Caco-2 (cell line): Measurements from ENCODE around the gene SNX24. TPM values are rescaled to one million over a fixed set of nuclear protein-coding genes. Genes with fewer than 3 reads are reported as not detected.

ENCODE experiments used
- BruUV-seq: library from RNA; stranded (reverse); fragments of 400-500 nt; replicated peaks from 2 replicates; lab custom pipeline; 2021; lab: Mats Ljungman, UMichigan
- CTCF ChIA-PET: fragments of 300-600 bp; sonication (Branson Sonifier 250); formaldehyde crosslinking; loops from one replicate; lab custom pipeline; 2022; ENCODE audit warnings: antibody characterized with exemption; lab: Charles Lee
- POLR2A ChIA-PET: fragments of 300-600 bp; sonication (Branson Sonifier 250); formaldehyde crosslinking; loops from one replicate; lab custom pipeline; 2022; ENCODE audit warnings: antibody characterized with exemption; lab: Charles Lee
- DNase-seq, 2 experiments: peaks; one replicate each; pipeline versions ENCODE4 v3.0.0 to v3.0.0-alpha.2; 2020 to 2022
- H3K27me3 ChIP-seq: replicated peaks from 2 replicates; pipeline ENCODE4 v1.6.0; 2011; ENCODE audit warnings: low read length; ENCODE audit not compliant: control insufficient read depth, insufficient read depth
- H3K36me3 ChIP-seq: 2 replicates; pipeline ENCODE4 v1.5.1; 2011; ENCODE audit warnings: low read length; ENCODE audit not compliant: control insufficient read depth, insufficient read depth
- H3K4me1 ChIP-seq: fragments of 250-450 bp; sonication (Bioruptor Pico); 2 replicates; pipeline ENCODE4 v1.5.1; 2020; ENCODE audit warnings: mild to moderate bottlenecking
- H3K4me3 ChIP-seq: 2 replicates; pipeline ENCODE4 v1.5.1; 2011; ENCODE audit warnings: low read depth, mild to moderate bottlenecking, control low read depth, low read length
- H3K9me3 ChIP-seq: fragments of 250-450 bp; sonication (Bioruptor Pico); 2 replicates; pipeline ENCODE4 v1.5.1; 2020; ENCODE audit warnings: mild to moderate bottlenecking, moderate library complexity
- H3K27ac Mint-ChIP-seq: one replicate; pipeline ENCODE4 v1.8.0; 2022; ENCODE audit warnings: mixed read lengths; ENCODE audit not compliant: unreplicated experiment
- H3K27me3 Mint-ChIP-seq: one replicate; pipeline ENCODE4 v1.8.0; 2022; ENCODE audit warnings: mixed read lengths; ENCODE audit not compliant: insufficient read depth, unreplicated experiment
- H3K36me3 Mint-ChIP-seq: one replicate; pipeline ENCODE4 v1.8.0; 2022; ENCODE audit warnings: mild to moderate bottlenecking, mixed read lengths; ENCODE audit not compliant: insufficient read depth, unreplicated experiment
- H3K4me1 Mint-ChIP-seq: one replicate; pipeline ENCODE4 v1.8.0; 2022; ENCODE audit warnings: low read depth, mixed read lengths; ENCODE audit not compliant: unreplicated experiment
- H3K4me3 Mint-ChIP-seq: one replicate; pipeline ENCODE4 v1.8.0; 2022; ENCODE audit warnings: mild to moderate bottlenecking, moderate library complexity, mixed read lengths; ENCODE audit not compliant: unreplicated experiment
- H3K9me3 Mint-ChIP-seq: one replicate; pipeline ENCODE4 v1.8.0; 2022; ENCODE audit warnings: mixed read lengths; ENCODE audit not compliant: unreplicated experiment
- CTCF ChIP-seq, 2 experiments: fragments of 200-600 bp in 1 of 2; IDR thresholded peaks; 1 replicate in 1 of 2; 2 replicates in 1 of 2; pipeline versions ENCODE4 v1.5.1 to v1.8.0; 2011 to 2022; ENCODE audit warnings: antibody characterized with exemption in 1 of 2, control low read depth in 1 of 2, inconsistent platforms in 1 of 2, low read depth in 1 of 2, low read length in 1 of 2, mild to moderate bottlenecking in 1 of 2, moderate library complexity in 1 of 2; ENCODE audit not compliant: insufficient read depth in 1 of 2, severe bottlenecking in 1 of 2, unreplicated experiment in 1 of 2
- intact Hi-C: fragments of 100-400 bp; cut with micrococcal nuclease; formaldehyde crosslinking; loops from one replicate; pipeline ENCODE4 v1.10.0; 2022; ENCODE audit not compliant: unreplicated experiment
- total RNA-seq: library from RNA; stranded (reverse); gene quantifications from 2 replicates; pipeline ENCODE4 v1.2.3, GENCODE V29; 2022

SNX24 gene
- total RNA-seq, 1 experiment from 2014 or later = 38.4 TPM

GRCh38 chr5:122815218-122815767, 30.1 kb upstream of the SNX24 start:
- no peaks in the 10 kb centered on the region for H3K36me3 ChIP-seq
- H3K4me3 ChIP-seq = no peak overlapping the region
- no peaks in the 10 kb centered on the region for H3K27me3 Mint-ChIP-seq
- H3K9me3 Mint-ChIP-seq = no peaks in the 10 kb centered on the region
- H3K9me3 ChIP-seq = no peaks in the 10 kb centered on the region
- H3K27me3 ChIP-seq = no peaks in the 10 kb centered on the region
- no peaks in the 10 kb centered on the region for H3K4me1 ChIP-seq
- ChIA-PET POLR2A (no interaction called here), CTCF (no interaction called here)
- no peaks in the 10 kb centered on the region for H3K4me1 Mint-ChIP-seq
- no peak for TF ChIP-seq CTCF (IDR thresholded peaks at IDR 0.05; ENCODE audit: insufficient read depth in 1 of 2, low read depth in 1 of 2, low read length in 1 of 2, severe bottlenecking in 1 of 2, unreplicated experiment in 1 of 2)
- intact Hi-C loops = no loop called here
- BruUV-seq = no TSS peak
- no peak for DNase-seq
- no peak overlapping the region for H3K27ac Mint-ChIP-seq
- no peak overlapping the region for H3K4me3 Mint-ChIP-seq
- peaks cover 29% of the 10 kb centered on the region for H3K36me3 Mint-ChIP-seq

GRCh38 chr5:122816756-122817155, 28.7 kb upstream of the SNX24 start:
- no peaks in the 10 kb centered on the region for H3K27me3 Mint-ChIP-seq
- Histone ChIP-seq H3K36me3 (no peaks in the 10 kb centered on the region), H3K27me3 (no peaks in the 10 kb centered on the region), H3K4me1 (no peaks in the 10 kb centered on the region), H3K9me3 (no peaks in the 10 kb centered on the region), H3K4me3 (no peak overlapping the region)
- BruUV-seq = no TSS peak
- no peak overlapping the region for H3K27ac Mint-ChIP-seq
- DNase-seq = no peak
- POLR2A ChIA-PET = interaction anchor here (0.6 kb wide), 1 partner anchor 157 kb away, joined by 5 read pairs; no protein-coding TSS in a partner anchor
- intact Hi-C loops = no loop called here
- H3K36me3 Mint-ChIP-seq = peaks cover 37% of the 10 kb centered on the region
- TF ChIP-seq CTCF (IDR thresholded peaks at IDR 0.05; ENCODE audit: insufficient read depth in 1 of 2, low read depth in 1 of 2, low read length in 1 of 2, severe bottlenecking in 1 of 2, unreplicated experiment in 1 of 2) = no peak
- no peaks in the 10 kb centered on the region for H3K4me1 Mint-ChIP-seq
- CTCF ChIA-PET = no interaction called here
- H3K9me3 Mint-ChIP-seq = no peaks in the 10 kb centered on the region
- H3K4me3 Mint-ChIP-seq = no peak overlapping the region

GRCh38 chr5:122831984-122832383, 13.4 kb upstream of the SNX24 start:
- Mint-ChIP-seq H3K4me1 (no peaks in the 10 kb centered on the region), H3K4me3 (no peak overlapping the region), H3K36me3 (peaks cover 21% of the 10 kb centered on the region), H3K27me3 (no peaks in the 10 kb centered on the region), H3K9me3 (no peaks in the 10 kb centered on the region), H3K27ac (no peak overlapping the region)
- TF ChIP-seq CTCF (IDR thresholded peaks at IDR 0.05; ENCODE audit: insufficient read depth in 1 of 2, low read depth in 1 of 2, low read length in 1 of 2, severe bottlenecking in 1 of 2, unreplicated experiment in 1 of 2) = no peak
- ChIA-PET CTCF (no interaction called here), POLR2A (no interaction called here)
- Histone ChIP-seq H3K27me3 (no peaks in the 10 kb centered on the region), H3K9me3 (no peaks in the 10 kb centered on the region), H3K4me1 (no peaks in the 10 kb centered on the region), H3K4me3 (no peak overlapping the region), H3K36me3 (no peaks in the 10 kb centered on the region)
- BruUV-seq = no TSS peak
- intact Hi-C loops = loop anchor here (1.0 kb wide), 1 partner anchor 27 kb away; no protein-coding TSS in a partner anchor
- DNase-seq = no peak
